ENCODE measurements around the gene FRAS1. TPM values are rescaled to one million over a fixed set of nuclear protein-coding genes. Genes with fewer than 3 reads are reported as not detected.
A peak's percentile ranks its signal among the peaks of the same experiment; 100 is the strongest.

Gene FRAS1
- polyA plus RNA-seq, 2 of the 4 experiments (the other 2 are of a cell fraction): 2.3 to 5.8 TPM

- Histone ChIP-seq H3K27ac (no peak overlapping the region), H3K4me3 (no peak overlapping the region), H3K4me2 (no peak overlapping the region), H3K4me1 (peaks cover 7% of the 10 kb centered on the region; the same call in 2 of the 3 replicates), H3K9me3 (no peaks in the 10 kb centered on the region)
- ChIA-PET POLR2A (no interaction called here), CTCF (interaction anchor here (0.5 kb wide), 1 partner anchor 533 kb away, joined by 3 read pairs; no protein-coding TSS in a partner anchor)
- 88% methylated on average over 3 of the region's 3 CpGs for WGBS (ENCODE audit: missing lambda C conversion rate)
- 0 out of 6 replicates have a peak, but pooled peaks of 1 of the 2 experiments have one; percentile 31 for ATAC-seq
- DNase-seq (ENCODE audit: low read depth in 1 of 2, low spot score in 1 of 2): peak in 1 of 2 experiments; percentile 12
- no peak for FAIRE-seq
- TF ChIP-seq MAZ (IDR thresholded peaks at IDR 0.05; ENCODE audit: borderline replicate concordance, low read depth, low read length): no peak
- TF ChIP-seq GATA3 (IDR thresholded peaks at IDR 0.05; ENCODE audit: borderline replicate concordance): no peak
- no peak for TF ChIP-seq RFX5 (IDR thresholded peaks at IDR 0.05)
- no peak for TF ChIP-seq FOSB (CRISPR knock-in tag; IDR thresholded peaks at IDR 0.05)
- TF ChIP-seq CTCF (IDR thresholded peaks at IDR 0.05): peak; percentile 28; the same call in 2 of the 3 replicates
- TF ChIP-seq HOXB5 (CRISPR knock-in tag; IDR thresholded peaks at IDR 0.05): no peak
- TF ChIP-seq HOXB13 (CRISPR knock-in tag; IDR thresholded peaks at IDR 0.05; ENCODE audit: low read depth): no peak
These were observed 535.1 kb downstream of the FRAS1 start for GRCh38 chr4:78592088-78592783.

Small RNAs within 50 kb of the gene (small RNA-seq; reads per million reads assigned to genes)
- gene AC114801.3: 0 reads per million in 6 experiments

Other genes with a start within 250 kb of the FRAS1 start
- gene CNOT6L, start 238.0 kb upstream of the FRAS1 start, polyA plus RNA-seq (2011; rRNA removed): 8.7 and 11.9 TPM in 2 replicates
- gene CNOT6L, start 238.0 kb upstream of the FRAS1 start, polyA plus RNA-seq (2017; fragmentation: RNase III; extraction: RNeasy Plus Mini Kit Qiagen cat#74134 plus additional on column Dnase treatment): 5.3 to 6.7 TPM (median 5.8 TPM) in 3 replicates
- 35.8 and 62.3 TPM in 2 replicates for gene MRPL1, start 194.5 kb upstream of the FRAS1 start, polyA plus RNA-seq (2011; rRNA removed)
- gene MRPL1, start 194.5 kb upstream of the FRAS1 start, polyA plus RNA-seq (2017; fragmentation: RNase III; extraction: RNeasy Plus Mini Kit Qiagen cat#74134 plus additional on column Dnase treatment): 24.6 to 30.0 TPM (median 27.7 TPM) in 3 replicates